ENCODE measurements around the gene GALNTL6. TPM values are rescaled to one million over a fixed set of nuclear protein-coding genes. Genes with fewer than 3 reads are reported as not detected.

GALNTL6 gene
- total and polyA plus RNA-seq, 2 experiments from 2014 or later = not detected

- TF ChIP-seq EZH2phosphoT487 (IDR thresholded peaks at IDR 0.05; ENCODE audit: insufficient read depth, low read depth) = no peak
- no peak for TF ChIP-seq EZH2 (IDR thresholded peaks at IDR 0.05; ENCODE audit: insufficient read depth, poor library complexity, severe bottlenecking)
- 29 to 44% methylated on average over 4 of the region's 4 CpGs for WGBS, 2 experiments (ENCODE audit: low coverage in 1 of 2, low lambda C conversion rate in 2 of 2, missing lambda C conversion rate in 2 of 2)
- no peak overlapping the region for H3K4me2 ChIP-seq (ENCODE audit: unreplicated experiment)
- H3K27me3 ChIP-seq (replicated peaks; ENCODE audit: insufficient read depth) = no peaks in the 10 kb centered on the region
- H3F3A ChIP-seq (ENCODE audit: insufficient read depth) = peaks cover 5% of the 10 kb centered on the region; the same call in 1 of the 2 replicates
- no peaks in the 10 kb centered on the region for H3K79me2 ChIP-seq (ENCODE audit: insufficient read depth)
- no peak overlapping the region for H2AFZ ChIP-seq
- in situ Hi-C loops (cut with MboI) = no loop called here
- no peaks in the 10 kb centered on the region for H4K20me1 ChIP-seq (ENCODE audit: insufficient read depth)
- no peaks in the 10 kb centered on the region for H3K9me2 ChIP-seq (ENCODE audit: insufficient read depth)
- H3K9me3 ChIP-seq (ENCODE audit: low read depth) = no peaks in the 10 kb centered on the region
- no peak overlapping the region for H3K27ac ChIP-seq
- H3K4me3 ChIP-seq = no peak overlapping the region
- no peak overlapping the region for H3K9ac ChIP-seq
- no peak for DNase-seq
- peaks cover 8% of the 10 kb centered on the region; the same call in 1 of the 2 replicates for H3K4me1 ChIP-seq (ENCODE audit: insufficient read depth)
- no peaks in the 10 kb centered on the region for H3K36me3 ChIP-seq (ENCODE audit: low read depth)
Measured at GRCh38 chr4:172978848-172979247, 1165.6 kb downstream of the GALNTL6 start.

DNA sequence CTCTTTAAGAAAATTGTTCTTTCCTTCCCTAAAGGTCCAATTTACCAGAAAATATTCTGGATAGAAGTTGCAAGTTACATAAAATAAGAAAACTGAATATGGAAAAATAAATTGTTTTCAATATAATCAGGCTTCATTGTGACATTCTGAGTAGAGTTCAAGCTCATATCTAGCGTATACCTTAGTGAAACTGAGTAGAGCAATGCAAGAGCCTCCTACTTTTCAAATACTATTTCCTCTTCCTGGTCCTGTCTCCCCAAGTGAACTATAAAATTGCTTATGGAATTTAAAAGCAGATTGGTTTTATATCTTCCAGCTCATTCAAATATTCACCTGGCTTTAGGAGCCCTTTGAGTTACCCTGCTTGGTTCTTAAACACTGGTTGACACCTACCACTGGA lies 1166.1 kb downstream of the GALNTL6 start:
- no peak overlapping the region for H3K4me2 ChIP-seq (ENCODE audit: unreplicated experiment)
- no peaks in the 10 kb centered on the region for H3K79me2 ChIP-seq (ENCODE audit: insufficient read depth)
- H4K20me1 ChIP-seq (ENCODE audit: insufficient read depth) = no peaks in the 10 kb centered on the region
- TF ChIP-seq EZH2 (IDR thresholded peaks at IDR 0.05; ENCODE audit: insufficient read depth, poor library complexity, severe bottlenecking) = no peak
- TF ChIP-seq EZH2phosphoT487 (IDR thresholded peaks at IDR 0.05; ENCODE audit: insufficient read depth, low read depth) = no peak
- H3K4me1 ChIP-seq (ENCODE audit: insufficient read depth) = peaks cover 8% of the 10 kb centered on the region; the same call in 1 of the 2 replicates
- no peaks in the 10 kb centered on the region for H3K27me3 ChIP-seq (replicated peaks; ENCODE audit: insufficient read depth)
- H2AFZ ChIP-seq = no peak overlapping the region
- no peak overlapping the region for H3K27ac ChIP-seq
- H3K9ac ChIP-seq = no peak overlapping the region
- no peaks in the 10 kb centered on the region for H3K9me2 ChIP-seq (ENCODE audit: insufficient read depth)
- no peak overlapping the region for H3K4me3 ChIP-seq
- in situ Hi-C loops (cut with MboI) = no loop called here
- WGBS, 2 experiments (ENCODE audit: low coverage in 1 of 2, low lambda C conversion rate in 2 of 2, missing lambda C conversion rate in 2 of 2) = 68 to 69% methylated on average over 1 of the region's 1 CpG
- no peaks in the 10 kb centered on the region for H3K36me3 ChIP-seq (ENCODE audit: low read depth)
- peaks cover 5% of the 10 kb centered on the region; the same call in 1 of the 2 replicates for H3F3A ChIP-seq (ENCODE audit: insufficient read depth)
- DNase-seq = no peak
- H3K9me3 ChIP-seq (ENCODE audit: low read depth) = no peaks in the 10 kb centered on the region

DNA sequence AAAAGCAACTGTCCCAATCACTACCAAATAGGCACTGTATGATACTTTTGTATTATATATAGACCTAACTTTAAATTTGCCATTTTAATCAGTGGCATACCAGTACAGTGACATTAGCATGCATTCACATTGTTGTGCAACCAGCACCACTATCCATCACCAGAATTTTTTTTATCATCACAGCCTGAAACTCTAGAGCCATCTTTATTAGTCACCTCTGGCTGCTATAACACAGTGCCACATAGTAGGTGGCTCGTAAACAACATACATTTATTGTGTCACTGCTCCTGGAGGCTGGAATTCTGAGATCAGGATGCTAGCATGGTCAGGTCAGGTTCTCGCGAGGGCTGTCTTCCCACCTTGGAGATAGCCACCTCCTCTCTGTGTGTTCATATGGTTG lies 1167.0 kb downstream of the GALNTL6 start:
- no peaks in the 10 kb centered on the region for H3K27me3 ChIP-seq (replicated peaks; ENCODE audit: insufficient read depth)
- no peaks in the 10 kb centered on the region for H3K9me3 ChIP-seq (ENCODE audit: low read depth)
- no peaks in the 10 kb centered on the region for H4K20me1 ChIP-seq (ENCODE audit: insufficient read depth)
- in situ Hi-C loops (cut with MboI) = no loop called here
- no peak overlapping the region for H3K9ac ChIP-seq
- no peaks in the 10 kb centered on the region for H3K79me2 ChIP-seq (ENCODE audit: insufficient read depth)
- DNase-seq = no peak
- H2AFZ ChIP-seq = no peak overlapping the region
- H3K4me3 ChIP-seq = no peak overlapping the region
- H3K4me1 ChIP-seq (ENCODE audit: insufficient read depth) = peaks cover 8% of the 10 kb centered on the region; the same call in 1 of the 2 replicates
- no peaks in the 10 kb centered on the region for H3K36me3 ChIP-seq (ENCODE audit: low read depth)
- WGBS, 2 experiments (ENCODE audit: low coverage in 1 of 2, low lambda C conversion rate in 2 of 2, missing lambda C conversion rate in 2 of 2) = 82 to 86% methylated on average over 3 of the region's 3 CpGs
- H3K9me2 ChIP-seq (ENCODE audit: insufficient read depth) = no peaks in the 10 kb centered on the region
- no peak overlapping the region for H3K4me2 ChIP-seq (ENCODE audit: unreplicated experiment)
- no peak overlapping the region for H3K27ac ChIP-seq
- no peak for TF ChIP-seq EZH2phosphoT487 (IDR thresholded peaks at IDR 0.05; ENCODE audit: insufficient read depth, low read depth)
- TF ChIP-seq EZH2 (IDR thresholded peaks at IDR 0.05; ENCODE audit: insufficient read depth, poor library complexity, severe bottlenecking) = no peak
- H3F3A ChIP-seq (ENCODE audit: insufficient read depth) = peaks cover 5% of the 10 kb centered on the region; the same call in 1 of the 2 replicates

DNA sequence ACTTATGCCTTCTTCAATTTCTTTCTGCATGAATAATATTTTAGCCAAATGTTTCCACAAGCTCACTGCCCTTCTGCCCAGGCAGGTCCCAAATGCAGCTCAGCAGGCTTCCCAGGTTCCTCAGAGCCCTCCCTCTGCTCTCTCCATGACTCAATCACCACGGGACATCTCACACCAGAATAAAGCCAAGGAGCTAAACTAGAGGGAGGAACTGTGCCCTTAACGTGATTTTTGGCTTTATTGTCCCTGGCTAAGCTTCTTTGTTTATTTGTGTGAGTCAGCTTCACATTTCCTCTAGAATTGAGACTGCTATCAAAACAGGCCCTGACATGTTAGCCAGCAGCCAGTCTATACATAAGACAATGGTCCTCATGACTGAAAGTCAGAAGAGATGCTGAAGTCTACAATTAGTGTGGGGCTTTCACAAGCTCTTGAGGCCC lies 1169.0 kb downstream of the GALNTL6 start:
- in situ Hi-C loops (cut with MboI) = no loop called here
- no peaks in the 10 kb centered on the region for H3K36me3 ChIP-seq (ENCODE audit: low read depth)
- no peaks in the 10 kb centered on the region for H3K9me2 ChIP-seq (ENCODE audit: insufficient read depth)
- H3K4me3 ChIP-seq = no peak overlapping the region
- WGBS, 2 experiments (ENCODE audit: low coverage in 1 of 2, low lambda C conversion rate in 2 of 2, missing lambda C conversion rate in 2 of 2) = 0 to 6% methylated on average over 2 of the region's 2 CpGs
- peaks cover 5% of the 10 kb centered on the region; the same call in 1 of the 2 replicates for H3F3A ChIP-seq (ENCODE audit: insufficient read depth)
- no peaks in the 10 kb centered on the region for H3K9me3 ChIP-seq (ENCODE audit: low read depth)
- peak overlapping the region; percentile 7 for H3K4me2 ChIP-seq (ENCODE audit: unreplicated experiment)
- H4K20me1 ChIP-seq (ENCODE audit: insufficient read depth) = no peaks in the 10 kb centered on the region
- no peaks in the 10 kb centered on the region for H3K27me3 ChIP-seq (replicated peaks; ENCODE audit: insufficient read depth)
- H3K79me2 ChIP-seq (ENCODE audit: insufficient read depth) = no peaks in the 10 kb centered on the region
- peak; percentile 65 for DNase-seq
- no peak overlapping the region for H3K9ac ChIP-seq
- no peak overlapping the region for H2AFZ ChIP-seq
- peaks cover 8% of the 10 kb centered on the region; the same call in 1 of the 2 replicates for H3K4me1 ChIP-seq (ENCODE audit: insufficient read depth)
- no peak for TF ChIP-seq EZH2phosphoT487 (IDR thresholded peaks at IDR 0.05; ENCODE audit: insufficient read depth, low read depth)
- no peak for TF ChIP-seq EZH2 (IDR thresholded peaks at IDR 0.05; ENCODE audit: insufficient read depth, poor library complexity, severe bottlenecking)
- H3K27ac ChIP-seq = peak overlapping the region; percentile 27; the same call in 1 of the 2 replicates
